BLaER1 (cell line): ENCODE results near the gene TPSAB1.

ENCODE experiments used
- H3K27ac ChIP-seq: shearing (Covaris generic); formaldehyde crosslinking; 2 replicates; pipeline ENCODE4 v1.8.1; 2022
- H3K27me3 ChIP-seq: shearing (Covaris generic); formaldehyde crosslinking; 2 replicates; pipeline ENCODE4 v1.8.1; 2022
- H3K36me3 ChIP-seq: shearing (Covaris generic); formaldehyde crosslinking; 2 replicates; pipeline ENCODE4 v1.8.1; 2022
- H3K4me1 ChIP-seq: shearing (Covaris generic); formaldehyde crosslinking; 2 replicates; pipeline ENCODE4 v1.8.1; 2022
- H3K4me2 ChIP-seq: shearing (Covaris generic); formaldehyde crosslinking; 2 replicates; pipeline ENCODE4 v1.8.1; 2022
- H3K4me3 ChIP-seq: shearing (Covaris generic); formaldehyde crosslinking; 2 replicates; pipeline ENCODE4 v1.8.1; 2022
- H3K9ac ChIP-seq: shearing (Covaris generic); formaldehyde crosslinking; 2 replicates; pipeline ENCODE4 v1.8.1; 2022
- H3K9me3 ChIP-seq: shearing (Covaris generic); formaldehyde crosslinking; 2 replicates; pipeline ENCODE4 v1.8.1; 2022
- H4K20me1 ChIP-seq: shearing (Covaris generic); formaldehyde crosslinking; 2 replicates; pipeline ENCODE4 v1.8.1; 2022
- Cebpa-rat ChIP-seq: shearing (Covaris generic); IDR thresholded peaks from 2 replicates; pipeline ENCODE4 v1.8.1; 2022

Gene TPSAB1

DNA sequence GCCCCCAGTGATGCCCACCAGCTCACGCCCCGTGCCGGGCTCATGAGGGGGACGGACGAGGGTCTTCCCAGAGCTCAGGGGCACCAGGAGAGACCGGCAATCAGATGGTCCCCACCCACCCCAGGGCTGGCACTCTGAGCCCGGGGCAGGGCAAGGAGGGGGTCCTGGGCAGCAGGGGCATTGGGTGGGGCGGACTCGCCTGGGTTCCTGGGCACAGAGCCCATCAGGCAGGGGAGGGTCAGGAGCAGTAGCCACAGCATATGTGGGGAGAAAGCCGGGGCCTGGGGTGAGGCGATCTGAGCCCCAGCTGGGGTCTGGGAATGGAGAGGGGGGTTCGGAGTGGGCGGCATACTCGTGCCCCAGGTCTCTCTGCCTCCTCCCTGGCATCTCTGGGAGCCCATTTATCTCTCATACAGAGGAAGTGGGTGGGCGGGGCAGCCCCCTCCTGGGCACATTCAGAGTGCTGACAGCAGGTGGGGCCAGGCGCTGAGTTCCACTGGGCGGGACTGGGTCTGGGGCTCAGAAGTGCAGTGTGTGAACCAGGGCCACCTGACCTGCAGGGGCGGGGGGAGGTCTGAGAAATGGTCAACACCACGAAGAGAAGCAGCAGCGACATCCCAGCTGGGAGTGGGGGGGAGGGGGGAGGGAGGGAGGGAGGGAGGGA is 48.4 kb downstream of the TPSAB1 start:
- Histone ChIP-seq H3K4me3 (no peak overlapping the region), H3K9me3 (no peaks in the 10 kb centered on the region), H3K9ac (no peak overlapping the region), H4K20me1 (no peaks in the 10 kb centered on the region), H3K36me3 (no peaks in the 10 kb centered on the region), H3K4me2 (peak overlapping the region; percentile 96), H3K4me1 (peaks cover 54% of the 10 kb centered on the region), H3K27me3 (peaks cover 29% of the 10 kb centered on the region), H3K27ac (no peak overlapping the region)
- TF ChIP-seq Cebpa-rat = no peak

DNA sequence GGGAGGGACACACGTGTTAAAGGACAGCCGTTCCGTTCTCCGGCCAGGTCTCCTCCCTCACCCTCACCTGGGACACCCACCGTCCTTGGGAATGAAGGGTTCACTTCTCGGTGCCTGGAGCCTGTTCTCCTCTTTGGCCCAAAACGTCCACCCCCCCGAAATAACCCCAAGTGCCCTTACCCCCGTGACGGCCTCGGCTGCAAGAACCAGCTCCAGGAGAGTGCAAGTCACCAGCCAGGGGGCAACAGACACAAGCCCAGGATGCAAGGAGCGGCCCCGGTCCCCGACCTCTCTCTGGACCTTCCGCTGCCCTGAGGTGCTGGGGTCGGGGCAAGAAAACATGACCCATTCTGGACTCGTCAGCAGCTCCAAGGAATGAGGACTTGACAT is 49.0 kb downstream of the TPSAB1 start:
- Histone ChIP-seq H3K27me3 (peaks cover 23% of the 10 kb centered on the region; the same call in 1 of the 2 replicates), H3K27ac (0 out of 2 replicates have a peak overlapping the region, but pooled peaks have one; percentile 35), H3K4me1 (peaks cover 54% of the 10 kb centered on the region), H4K20me1 (no peaks in the 10 kb centered on the region), H3K9me3 (no peaks in the 10 kb centered on the region), H3K9ac (peak overlapping the region; percentile 3; the same call in 1 of the 2 replicates), H3K36me3 (no peaks in the 10 kb centered on the region), H3K4me2 (peak overlapping the region; percentile 96), H3K4me3 (peak overlapping the region; percentile 18; the same call in 1 of the 2 replicates)
- no peak for TF ChIP-seq Cebpa-rat

DNA sequence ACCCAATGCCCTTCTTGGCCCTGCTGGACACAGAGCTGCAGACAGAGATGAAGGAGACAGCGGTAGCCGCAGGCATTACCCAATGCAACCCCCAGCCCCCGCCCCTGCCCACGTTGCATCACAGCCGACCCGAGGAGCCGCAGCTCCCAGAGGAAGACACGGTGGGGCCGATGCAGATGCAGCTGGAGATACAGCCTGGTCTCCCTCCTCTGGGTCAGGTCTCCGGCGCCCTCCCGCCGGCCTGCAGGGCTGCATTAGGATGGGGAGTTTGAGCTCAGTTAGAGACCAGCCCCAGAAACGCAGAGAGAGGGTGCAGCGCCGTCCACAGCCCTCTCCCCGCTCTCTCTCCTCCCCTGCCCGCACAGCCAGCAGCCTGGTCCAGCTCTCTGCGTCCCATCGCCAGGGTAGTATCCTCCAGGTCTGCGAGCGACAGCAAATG is 49.6 kb downstream of the TPSAB1 start:
- TF ChIP-seq Cebpa-rat = peak; percentile 99
- Histone ChIP-seq H3K9ac (peak overlapping the region; percentile 3; the same call in 1 of the 2 replicates), H3K4me2 (peak overlapping the region; percentile 96)

DNA sequence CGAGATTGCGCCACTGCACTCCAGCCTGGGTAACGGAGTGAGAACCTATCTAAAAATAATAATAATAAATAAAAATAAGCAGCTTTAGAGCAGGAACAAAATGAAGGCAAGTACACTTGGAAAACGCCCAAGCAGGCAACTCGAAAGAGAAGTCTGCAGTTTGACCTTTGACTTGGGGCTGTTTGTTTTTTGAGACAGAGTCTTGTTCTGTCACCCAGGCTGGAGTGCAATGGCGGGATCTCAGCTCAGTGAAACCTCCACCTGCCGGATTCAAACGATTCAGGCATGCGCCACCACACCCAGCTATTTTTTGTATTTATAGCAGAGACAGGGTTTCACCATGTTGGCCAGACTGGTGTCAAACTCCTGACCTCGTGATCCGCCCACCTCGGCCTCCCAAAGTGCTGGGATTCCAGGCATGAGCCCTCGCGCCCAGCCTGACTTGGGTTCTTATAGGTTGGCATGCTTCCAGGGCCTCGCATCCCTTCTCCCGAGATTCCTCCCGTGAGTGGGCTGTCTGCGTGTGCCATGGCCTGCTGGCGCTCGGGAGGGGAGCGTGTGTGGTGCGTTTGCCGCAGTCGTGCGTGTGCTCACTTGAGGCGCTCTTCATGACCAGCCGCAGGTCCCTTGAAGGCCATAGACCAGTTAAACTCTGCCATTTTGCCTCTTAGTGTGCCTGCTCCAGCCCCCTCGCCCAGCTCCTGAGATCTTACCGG is 50.5 kb downstream of the TPSAB1 start:
- Histone ChIP-seq H3K36me3 (no peaks in the 10 kb centered on the region), H3K9me3 (no peaks in the 10 kb centered on the region), H3K4me1 (peaks cover 68% of the 10 kb centered on the region), H3K27me3 (peaks cover 17% of the 10 kb centered on the region; the same call in 1 of the 2 replicates), H4K20me1 (no peaks in the 10 kb centered on the region), H3K9ac (no peak overlapping the region), H3K4me2 (peak overlapping the region; percentile 96), H3K4me3 (no peak overlapping the region), H3K27ac (no peak overlapping the region)
- TF ChIP-seq Cebpa-rat = no peak

More for the DNA sequence above, 49.6 kb downstream of the TPSAB1 start:
- Histone ChIP-seq H3K4me1 (peaks cover 59% of the 10 kb centered on the region), H3K36me3 (no peaks in the 10 kb centered on the region), H3K4me3 (peak overlapping the region; percentile 18; the same call in 1 of the 2 replicates), H3K27me3 (peaks cover 23% of the 10 kb centered on the region; the same call in 1 of the 2 replicates), H3K9me3 (no peaks in the 10 kb centered on the region), H4K20me1 (no peaks in the 10 kb centered on the region), H3K27ac (peak overlapping the region; percentile 41; the same call in 1 of the 2 replicates)

DNA sequence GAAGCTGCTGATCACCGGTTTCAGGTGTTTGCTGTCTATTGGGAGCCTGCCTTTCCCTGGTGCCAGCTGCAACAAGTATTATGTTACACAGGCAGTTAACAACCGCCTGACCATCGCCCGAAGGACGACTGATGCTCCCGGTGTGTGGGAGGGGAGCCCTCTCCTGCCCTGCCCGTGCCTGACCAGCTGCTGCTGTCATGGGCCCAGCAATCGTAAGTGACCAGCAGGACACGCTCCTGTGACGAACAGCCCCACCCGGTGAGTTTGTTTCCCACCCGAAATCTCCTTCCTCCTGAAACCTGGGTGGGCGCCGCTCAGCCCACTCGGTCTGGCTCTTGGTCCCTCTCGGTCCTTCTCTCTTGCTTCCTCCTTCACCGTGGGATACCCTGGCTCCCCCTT is 51.1 kb downstream of the TPSAB1 start:
- no peak overlapping the region for H3K27ac ChIP-seq
- 0 out of 2 replicates have a peak, but pooled peaks cover 14% of the 10 kb centered on the region for H3K27me3 ChIP-seq
- H4K20me1 ChIP-seq = no peaks in the 10 kb centered on the region
- no peaks in the 10 kb centered on the region for H3K36me3 ChIP-seq
- H3K4me3 ChIP-seq = no peak overlapping the region
- no peaks in the 10 kb centered on the region for H3K9me3 ChIP-seq
- no peak overlapping the region for H3K9ac ChIP-seq
- no peak for TF ChIP-seq Cebpa-rat
- peaks cover 73% of the 10 kb centered on the region for H3K4me1 ChIP-seq
- peak overlapping the region; percentile 96 for H3K4me2 ChIP-seq
